ENCODE results near the gene ANTKMT.

The ANTKMT gene

DNA sequence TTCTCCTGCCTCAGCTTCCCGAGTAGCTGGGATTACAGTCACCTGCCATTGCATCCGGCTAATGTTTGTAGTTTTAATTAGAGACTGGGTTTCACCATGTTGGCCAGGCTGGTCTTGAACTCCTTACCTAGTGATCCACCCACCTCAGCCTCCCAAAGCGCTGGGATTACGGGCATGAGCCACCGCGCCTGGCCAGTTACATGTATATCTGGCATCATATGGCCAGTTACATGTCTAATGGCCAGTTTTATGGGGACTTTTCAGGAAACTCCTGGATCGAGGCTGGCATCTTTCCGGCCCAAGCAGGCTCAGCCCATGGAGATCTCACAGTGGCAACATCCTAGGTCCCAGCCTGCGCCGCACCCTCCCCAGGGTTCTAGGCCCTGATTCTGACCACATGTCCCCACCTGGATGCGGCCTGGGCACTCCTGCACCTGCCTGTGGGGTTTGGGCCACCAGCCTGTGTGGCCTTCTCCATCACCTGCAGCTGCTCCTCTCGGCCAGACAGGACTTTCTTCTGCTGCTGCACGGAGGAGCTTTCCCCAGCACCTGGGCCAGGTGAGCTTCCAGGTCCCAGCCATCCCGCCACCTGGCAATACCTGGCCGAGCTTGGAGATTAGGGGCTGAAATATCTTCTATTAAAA, 21.2 kb downstream of the ANTKMT start:
- TF ChIP-seq ZBTB7A (IDR thresholded peaks at IDR 0.05; ENCODE audit: low read depth) (no peak), YY1 (IDR thresholded peaks at IDR 0.05; ENCODE audit: low read depth) (no peak), FOXM1 (IDR thresholded peaks at IDR 0.05; ENCODE audit: borderline replicate concordance, low read depth) (no peak), NFIC (IDR thresholded peaks at IDR 0.05) (no peak), RAD21 (IDR thresholded peaks at IDR 0.05; ENCODE audit: low read depth) (no peak), TAF1 (IDR thresholded peaks at IDR 0.05; ENCODE audit: low read depth) (no peak), EP300 (IDR thresholded peaks at IDR 0.05; ENCODE audit: borderline replicate concordance) (no peak), CEBPB (IDR thresholded peaks at IDR 0.05) (no peak), TCF12 (IDR thresholded peaks at IDR 0.05; ENCODE audit: low read depth) (no peak), CREB1 (IDR thresholded peaks at IDR 0.05; ENCODE audit: low read depth) (no peak)
- TF ChIP-seq, protein P1, sequence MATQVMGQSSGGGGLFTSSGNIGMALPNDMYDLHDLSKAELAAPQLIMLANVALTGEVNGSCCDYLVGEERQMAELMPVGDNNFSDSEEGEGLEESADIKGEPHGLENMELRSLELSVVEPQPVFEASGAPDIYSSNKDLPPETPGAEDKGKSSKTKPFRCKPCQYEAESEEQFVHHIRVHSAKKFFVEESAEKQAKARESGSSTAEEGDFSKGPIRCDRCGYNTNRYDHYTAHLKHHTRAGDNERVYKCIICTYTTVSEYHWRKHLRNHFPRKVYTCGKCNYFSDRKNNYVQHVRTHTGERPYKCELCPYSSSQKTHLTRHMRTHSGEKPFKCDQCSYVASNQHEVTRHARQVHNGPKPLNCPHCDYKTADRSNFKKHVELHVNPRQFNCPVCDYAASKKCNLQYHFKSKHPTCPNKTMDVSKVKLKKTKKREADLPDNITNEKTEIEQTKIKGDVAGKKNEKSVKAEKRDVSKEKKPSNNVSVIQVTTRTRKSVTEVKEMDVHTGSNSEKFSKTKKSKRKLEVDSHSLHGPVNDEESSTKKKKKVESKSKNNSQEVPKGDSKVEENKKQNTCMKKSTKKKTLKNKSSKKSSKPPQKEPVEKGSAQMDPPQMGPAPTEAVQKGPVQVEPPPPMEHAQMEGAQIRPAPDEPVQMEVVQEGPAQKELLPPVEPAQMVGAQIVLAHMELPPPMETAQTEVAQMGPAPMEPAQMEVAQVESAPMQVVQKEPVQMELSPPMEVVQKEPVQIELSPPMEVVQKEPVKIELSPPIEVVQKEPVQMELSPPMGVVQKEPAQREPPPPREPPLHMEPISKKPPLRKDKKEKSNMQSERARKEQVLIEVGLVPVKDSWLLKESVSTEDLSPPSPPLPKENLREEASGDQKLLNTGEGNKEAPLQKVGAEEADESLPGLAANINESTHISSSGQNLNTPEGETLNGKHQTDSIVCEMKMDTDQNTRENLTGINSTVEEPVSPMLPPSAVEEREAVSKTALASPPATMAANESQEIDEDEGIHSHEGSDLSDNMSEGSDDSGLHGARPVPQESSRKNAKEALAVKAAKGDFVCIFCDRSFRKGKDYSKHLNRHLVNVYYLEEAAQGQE (IDR thresholded peaks at IDR 0.05; ENCODE audit: low read depth): no peak
- TF ChIP-seq, protein P2, sequence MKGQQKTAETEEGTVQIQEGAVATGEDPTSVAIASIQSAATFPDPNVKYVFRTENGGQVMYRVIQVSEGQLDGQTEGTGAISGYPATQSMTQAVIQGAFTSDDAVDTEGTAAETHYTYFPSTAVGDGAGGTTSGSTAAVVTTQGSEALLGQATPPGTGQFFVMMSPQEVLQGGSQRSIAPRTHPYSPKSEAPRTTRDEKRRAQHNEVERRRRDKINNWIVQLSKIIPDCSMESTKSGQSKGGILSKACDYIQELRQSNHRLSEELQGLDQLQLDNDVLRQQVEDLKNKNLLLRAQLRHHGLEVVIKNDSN (IDR thresholded peaks at IDR 0.05): no peak
- TF ChIP-seq, protein P3, sequence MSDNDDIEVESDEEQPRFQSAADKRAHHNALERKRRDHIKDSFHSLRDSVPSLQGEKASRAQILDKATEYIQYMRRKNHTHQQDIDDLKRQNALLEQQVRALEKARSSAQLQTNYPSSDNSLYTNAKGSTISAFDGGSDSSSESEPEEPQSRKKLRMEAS (IDR thresholded peaks at IDR 0.05): no peak

DNA sequence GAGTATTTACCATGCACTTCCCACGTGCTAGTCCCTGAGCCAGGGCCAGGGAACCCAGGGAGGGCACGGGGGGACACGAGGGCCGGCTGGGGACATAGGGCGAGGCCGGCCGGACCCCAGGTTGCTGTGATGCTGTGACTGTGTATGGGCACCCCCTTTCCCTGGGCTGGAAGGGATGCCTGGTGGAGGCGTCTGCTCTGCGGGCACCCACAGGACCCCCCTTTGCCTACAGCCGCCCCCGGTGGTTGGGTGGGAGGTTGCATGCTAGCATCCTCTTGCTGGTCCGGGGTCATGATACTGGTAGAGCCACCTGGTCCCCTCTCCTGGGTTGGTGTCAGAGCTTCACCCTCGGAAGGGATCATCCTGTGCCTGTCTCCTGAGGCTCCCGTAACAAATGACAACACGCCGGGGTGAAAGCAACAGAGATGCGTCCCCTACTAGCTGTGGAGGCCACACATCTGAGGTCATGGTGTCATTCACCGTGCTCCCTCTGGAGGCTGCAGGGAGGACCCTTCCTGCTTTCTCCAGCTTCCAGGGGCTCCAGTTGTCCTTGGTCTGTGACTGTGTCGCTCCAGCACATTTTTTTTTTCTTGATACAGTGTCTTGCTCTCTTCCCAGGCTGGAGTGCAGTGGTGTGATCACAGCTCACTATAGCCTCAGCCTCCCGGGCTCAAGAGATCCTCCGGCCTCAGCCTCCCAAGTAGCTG, 23.0 kb downstream of the ANTKMT start:
- TF ChIP-seq EGR1 (IDR thresholded peaks at IDR 0.05): no peak
- no peak for TF ChIP-seq ZBTB7A (IDR thresholded peaks at IDR 0.05; ENCODE audit: low read depth)
- TF ChIP-seq, protein P3 (IDR thresholded peaks at IDR 0.05): no peak
- no peak for TF ChIP-seq CEBPB (IDR thresholded peaks at IDR 0.05)
- TF ChIP-seq TEAD4 (IDR thresholded peaks at IDR 0.05): no peak
- TF ChIP-seq, protein P1 (IDR thresholded peaks at IDR 0.05; ENCODE audit: low read depth): no peak
- no peak for TF ChIP-seq YY1 (IDR thresholded peaks at IDR 0.05; ENCODE audit: low read depth)

DNA sequence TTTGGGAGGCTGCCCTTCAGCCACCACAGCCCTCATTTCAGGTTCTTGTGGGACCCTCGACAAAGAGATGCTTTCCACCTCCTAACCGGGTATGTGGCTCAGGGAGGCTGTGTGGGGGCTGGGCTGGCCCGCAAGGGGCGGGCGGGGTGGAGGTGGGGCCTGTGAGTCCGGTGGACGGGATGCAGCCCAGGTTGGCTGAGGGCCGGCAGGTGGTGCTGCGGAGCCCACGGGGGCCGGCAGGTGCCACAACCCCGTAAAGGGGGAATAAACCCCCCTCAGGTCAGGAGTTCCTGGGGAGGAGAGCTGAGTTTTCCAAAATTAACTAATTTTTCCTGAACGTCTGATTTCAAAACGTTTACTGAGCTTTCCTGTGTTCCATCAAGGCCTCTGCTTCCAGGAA, 24.8 kb downstream of the ANTKMT start:
- TF ChIP-seq RAD21 (IDR thresholded peaks at IDR 0.05; ENCODE audit: low read depth): peak; percentile 46; the same call in 1 of the 2 replicates
- TF ChIP-seq, protein P3 (IDR thresholded peaks at IDR 0.05): no peak
- TF ChIP-seq, protein P1 (IDR thresholded peaks at IDR 0.05; ENCODE audit: low read depth): no peak
- no peak for TF ChIP-seq TEAD4 (IDR thresholded peaks at IDR 0.05)
- TF ChIP-seq, protein P2 (IDR thresholded peaks at IDR 0.05): no peak
- TF ChIP-seq YY1 (IDR thresholded peaks at IDR 0.05; ENCODE audit: low read depth): no peak
- no peak for TF ChIP-seq EGR1 (IDR thresholded peaks at IDR 0.05)

DNA sequence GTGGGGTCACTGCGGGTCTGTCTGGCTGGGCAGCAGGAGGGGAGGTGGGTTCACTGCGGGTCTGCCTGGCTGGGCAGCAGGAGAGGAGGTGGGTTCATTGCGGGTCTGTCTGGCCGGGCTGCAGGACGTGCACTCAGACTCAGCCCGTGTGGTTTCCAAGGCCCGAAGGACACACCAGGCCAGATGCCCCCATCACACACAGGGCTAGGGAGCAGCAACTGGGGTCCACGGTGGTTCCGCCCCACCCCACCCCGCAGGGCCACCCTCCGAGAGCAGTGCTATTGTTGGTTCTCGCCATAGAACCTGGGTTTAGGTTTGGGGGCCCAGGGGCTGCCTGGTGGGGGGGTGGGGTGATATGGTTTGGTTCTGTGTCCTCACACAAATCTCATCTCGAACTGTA, 25.7 kb downstream of the ANTKMT start:
- no peak for TF ChIP-seq YY1 (IDR thresholded peaks at IDR 0.05; ENCODE audit: low read depth)
- no peak for TF ChIP-seq NFIC (IDR thresholded peaks at IDR 0.05)
- no peak for TF ChIP-seq TCF12 (IDR thresholded peaks at IDR 0.05; ENCODE audit: low read depth)
- TF ChIP-seq CREB1 (IDR thresholded peaks at IDR 0.05; ENCODE audit: low read depth): no peak
- TF ChIP-seq, protein P1 (IDR thresholded peaks at IDR 0.05; ENCODE audit: low read depth): no peak
- TF ChIP-seq RAD21 (IDR thresholded peaks at IDR 0.05; ENCODE audit: low read depth): no peak
- TF ChIP-seq ZBTB7A (IDR thresholded peaks at IDR 0.05; ENCODE audit: low read depth): no peak
- TF ChIP-seq TAF1 (IDR thresholded peaks at IDR 0.05; ENCODE audit: low read depth): no peak
- TF ChIP-seq EP300 (IDR thresholded peaks at IDR 0.05; ENCODE audit: borderline replicate concordance): no peak
- no peak for TF ChIP-seq TEAD4 (IDR thresholded peaks at IDR 0.05)
- no peak for TF ChIP-seq FOXM1 (IDR thresholded peaks at IDR 0.05; ENCODE audit: borderline replicate concordance, low read depth)
- TF ChIP-seq, protein P2 (IDR thresholded peaks at IDR 0.05): no peak
- TF ChIP-seq CEBPB (IDR thresholded peaks at IDR 0.05): no peak
- TF ChIP-seq, protein P3 (IDR thresholded peaks at IDR 0.05): no peak
- TF ChIP-seq EGR1 (IDR thresholded peaks at IDR 0.05): no peak
